ENCODE measurements around the gene AHSP.
"Not testable (repeated sequence)": the region's sequence is repeated elsewhere in the genome, so short reads cannot be mapped to it uniquely, and the experiment has no call there.

AHSP gene

DNA sequence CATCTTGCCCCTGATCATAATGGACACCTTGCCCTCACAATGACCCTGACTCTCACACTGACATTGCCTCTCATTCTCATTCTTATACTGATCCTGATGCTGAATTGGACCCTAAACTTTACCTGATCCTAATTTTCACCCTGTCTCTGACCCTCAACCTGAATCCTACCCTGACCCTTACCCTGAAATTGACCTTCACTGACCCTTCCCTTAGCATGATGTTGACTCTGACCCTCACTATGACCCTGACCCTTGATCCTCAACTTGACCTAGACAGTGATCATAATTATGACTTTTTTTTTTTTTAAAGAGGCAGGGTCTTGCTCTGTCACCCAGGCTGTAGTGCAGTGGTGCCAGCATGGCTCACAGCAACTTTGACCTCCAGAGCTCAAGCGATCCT is 3.4 kb downstream of the AHSP start:
- DNase-seq (ENCODE audit: low spot score) = no peak

DNA sequence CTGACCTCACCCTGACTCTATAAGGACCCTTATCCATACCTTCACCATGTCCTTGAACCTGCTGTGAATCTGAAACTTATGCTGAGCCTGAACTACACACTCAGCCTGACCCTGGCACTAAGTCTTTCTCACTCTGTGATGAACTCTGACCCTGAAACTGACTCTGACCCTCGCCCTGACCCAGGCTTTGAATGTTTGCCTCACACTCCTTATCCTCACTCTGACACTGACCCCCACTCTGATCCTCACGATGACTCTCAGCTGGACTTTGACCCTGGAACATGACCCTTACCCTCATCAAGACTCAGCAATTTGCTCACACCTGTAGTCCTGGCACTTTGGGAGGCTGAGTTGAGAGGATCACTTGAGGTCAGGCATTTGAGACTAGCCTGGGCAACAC is 4.4 kb downstream of the AHSP start:
- no peak for DNase-seq (ENCODE audit: low spot score)

DNA sequence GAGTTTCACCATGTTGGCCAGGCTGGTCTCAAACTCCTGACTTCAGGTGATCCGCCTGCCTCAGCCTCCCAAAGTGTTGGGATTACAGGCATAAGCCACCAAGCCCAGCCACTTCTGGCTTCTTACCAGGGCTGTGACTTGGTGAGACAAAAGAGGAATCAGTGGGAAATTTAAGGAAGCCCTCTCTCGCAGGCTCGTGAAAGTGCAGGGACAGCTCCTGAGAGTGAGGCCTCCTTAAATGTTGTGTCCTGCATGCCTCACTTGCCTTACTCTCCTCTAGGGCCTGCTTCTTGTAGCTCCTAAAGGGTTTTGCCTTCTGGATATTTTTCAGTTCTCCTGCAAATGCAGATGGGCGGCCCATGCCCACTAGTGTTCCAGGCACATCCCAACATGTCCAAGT is 5.2 kb downstream of the AHSP start:
- no peak for DNase-seq (ENCODE audit: low spot score)

DNA sequence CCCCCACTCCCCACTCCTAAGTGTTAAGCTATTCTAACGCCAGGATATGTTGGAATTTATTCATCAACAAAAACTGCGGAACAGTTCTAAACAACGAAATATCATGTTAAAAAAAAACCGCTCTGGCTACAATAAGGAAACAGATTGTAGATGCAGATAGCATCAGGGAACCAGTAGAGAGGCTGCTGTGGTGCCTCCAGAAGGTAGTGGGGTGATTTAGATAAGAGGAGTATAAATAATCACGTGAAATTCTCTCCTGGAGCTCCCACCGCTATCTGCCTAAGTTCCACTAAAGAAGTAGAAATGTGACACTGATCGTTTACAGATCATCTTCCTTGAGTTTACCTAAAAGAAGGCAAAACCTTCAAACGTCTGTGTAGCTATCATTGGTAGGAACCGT is 8.0 kb downstream of the AHSP start:
- no peak for DNase-seq (ENCODE audit: low spot score)

DNA sequence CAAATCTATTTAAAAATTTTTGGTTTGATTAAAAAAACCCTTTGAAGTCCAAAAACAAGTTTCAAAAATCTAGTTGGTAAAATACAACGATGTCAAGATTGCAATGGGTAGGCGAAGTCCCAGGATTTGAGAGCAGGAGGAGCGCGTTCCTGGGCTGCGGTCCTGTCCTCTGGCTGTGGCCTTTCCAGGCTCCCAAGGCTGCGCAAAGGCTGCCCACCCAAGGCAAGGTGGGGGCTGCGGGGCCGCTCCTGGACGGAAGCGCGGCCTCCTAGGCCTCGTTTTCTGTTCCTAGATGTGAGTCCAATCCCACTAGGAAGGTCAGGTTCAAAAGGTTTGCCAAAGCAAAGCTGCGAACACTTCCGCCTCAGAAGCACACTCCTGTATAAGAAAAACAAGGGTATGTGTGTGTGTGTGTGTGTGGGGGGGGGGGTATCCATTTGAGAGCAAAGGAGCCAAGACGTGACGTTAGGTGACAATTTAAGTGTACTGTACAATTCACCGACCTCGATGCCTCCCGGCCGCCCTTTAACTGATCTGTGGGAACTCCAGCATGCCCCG is 9.2 kb downstream of the AHSP start:
- no peak for DNase-seq (ENCODE audit: low spot score)

- peak; percentile 66 for DNase-seq (ENCODE audit: low spot score)
These were observed 9.9 kb downstream of the AHSP start for GRCh38 chr16:31537362-31538242.

- not testable (repeated sequence) for DNase-seq (ENCODE audit: low spot score)
These were observed 10.5 kb downstream of the AHSP start for GRCh38 chr16:31538243-31538598.

- DNase-seq (ENCODE audit: low spot score) = not testable (repeated sequence)
These were observed 12.1 kb downstream of the AHSP start for GRCh38 chr16:31539762-31540161.

- DNase-seq (ENCODE audit: low spot score) = no peak
These were observed 15.1 kb downstream of the AHSP start for GRCh38 chr16:31542763-31543162.

GRCh38 chr16:31561426-31562233 is 33.9 kb downstream of the AHSP start:
- no peak for DNase-seq (ENCODE audit: low spot score)

DNA sequence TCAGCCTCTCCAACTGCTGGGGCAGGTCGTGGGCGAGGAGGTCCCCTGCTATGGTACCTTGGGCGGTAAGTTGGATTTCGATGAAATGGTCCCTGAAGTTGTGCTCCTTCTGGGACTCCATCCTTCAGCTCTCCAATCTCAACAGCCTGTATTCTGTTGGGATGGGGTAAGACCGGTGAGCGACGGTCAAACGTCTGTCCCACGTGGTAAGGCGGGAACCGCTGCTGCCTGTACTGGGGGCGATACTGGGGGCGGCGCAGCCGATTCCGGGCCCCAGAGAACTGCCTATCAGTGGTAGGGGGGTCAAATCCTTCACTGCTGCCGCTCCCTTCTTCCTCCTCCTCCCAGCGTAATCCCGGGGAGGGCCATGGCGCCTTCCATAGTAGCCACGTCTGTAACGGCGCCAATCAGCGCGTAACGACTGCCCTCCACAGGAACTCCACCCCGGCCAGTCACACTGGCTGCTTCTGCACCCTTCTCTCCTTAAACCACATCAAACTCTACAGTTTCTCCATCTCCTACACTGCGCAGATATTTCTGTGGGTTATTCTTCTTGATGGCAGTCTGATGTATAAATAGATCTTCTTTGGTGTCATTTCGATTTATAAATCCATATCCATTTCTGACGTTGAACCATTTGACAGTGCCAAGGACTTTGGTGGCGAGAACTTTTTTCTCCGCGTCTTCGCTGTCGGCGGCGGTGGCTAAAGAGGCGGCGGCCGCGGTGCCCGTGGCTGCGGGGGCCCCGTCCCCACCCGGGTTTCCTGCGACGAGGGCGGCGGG is 41.1 kb downstream of the AHSP start:
- no peak for DNase-seq (ENCODE audit: low spot score)

GRCh38 chr16:31569360-31569717 is 41.6 kb downstream of the AHSP start:
- DNase-seq (ENCODE audit: low spot score) = peak; percentile 52

DNA sequence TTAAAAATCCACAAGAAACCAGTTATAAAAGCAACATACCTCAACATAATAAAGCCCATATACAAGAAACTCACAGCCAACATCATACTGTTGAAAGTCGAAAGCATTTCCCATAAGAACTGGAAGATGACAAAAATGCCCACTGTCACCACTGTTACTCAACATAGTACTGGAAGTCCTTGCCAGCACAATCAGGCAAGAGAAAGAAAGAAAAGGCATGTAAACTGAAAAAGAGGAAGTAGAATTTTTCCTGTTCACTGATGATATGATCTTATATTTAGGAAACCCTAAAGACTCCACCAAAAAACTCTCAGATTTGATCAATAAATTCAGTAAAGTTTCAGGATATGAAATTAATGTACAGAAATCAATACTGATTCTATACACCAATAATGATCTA is 45.1 kb downstream of the AHSP start:
- no peak for DNase-seq (ENCODE audit: low spot score)

- not testable (repeated sequence) for DNase-seq (ENCODE audit: low spot score)
These were observed 46.5 kb downstream of the AHSP start for GRCh38 chr16:31574159-31574558.

DNA sequence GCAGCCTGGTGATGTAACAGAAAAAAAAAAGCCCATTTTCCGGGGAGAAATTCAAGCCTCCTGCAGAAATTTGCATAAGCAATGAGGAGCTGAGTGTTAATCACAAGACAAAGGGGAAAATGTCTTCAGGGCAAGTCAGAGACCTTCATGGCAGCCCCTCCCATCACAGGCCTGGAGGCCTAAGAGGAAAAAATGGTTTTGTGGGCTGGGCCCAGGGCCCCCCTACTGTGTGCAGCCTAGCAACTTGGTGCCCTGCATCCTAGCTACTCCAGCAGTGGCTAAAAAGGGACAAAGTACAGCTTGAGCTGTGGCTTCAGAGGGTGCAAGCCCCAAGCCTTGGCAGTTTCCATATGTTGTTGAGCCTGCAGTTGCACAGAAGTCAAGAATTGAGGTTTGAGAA is 49.7 kb downstream of the AHSP start:
- DNase-seq (ENCODE audit: low spot score) = no peak

Data from ecto neural progenitor cell (in vitro differentiated cells).